Suppressor macrophage treated with lipopolysaccharide for 1 hour (primary cell): ENCODE results near the gene FBL.

Experiments
- DNase-seq, 3 donors: peaks; one replicate each; pipeline ENCODE4 v3.0.0-alpha.2; 2020 to 2022

Gene FBL

DNA sequence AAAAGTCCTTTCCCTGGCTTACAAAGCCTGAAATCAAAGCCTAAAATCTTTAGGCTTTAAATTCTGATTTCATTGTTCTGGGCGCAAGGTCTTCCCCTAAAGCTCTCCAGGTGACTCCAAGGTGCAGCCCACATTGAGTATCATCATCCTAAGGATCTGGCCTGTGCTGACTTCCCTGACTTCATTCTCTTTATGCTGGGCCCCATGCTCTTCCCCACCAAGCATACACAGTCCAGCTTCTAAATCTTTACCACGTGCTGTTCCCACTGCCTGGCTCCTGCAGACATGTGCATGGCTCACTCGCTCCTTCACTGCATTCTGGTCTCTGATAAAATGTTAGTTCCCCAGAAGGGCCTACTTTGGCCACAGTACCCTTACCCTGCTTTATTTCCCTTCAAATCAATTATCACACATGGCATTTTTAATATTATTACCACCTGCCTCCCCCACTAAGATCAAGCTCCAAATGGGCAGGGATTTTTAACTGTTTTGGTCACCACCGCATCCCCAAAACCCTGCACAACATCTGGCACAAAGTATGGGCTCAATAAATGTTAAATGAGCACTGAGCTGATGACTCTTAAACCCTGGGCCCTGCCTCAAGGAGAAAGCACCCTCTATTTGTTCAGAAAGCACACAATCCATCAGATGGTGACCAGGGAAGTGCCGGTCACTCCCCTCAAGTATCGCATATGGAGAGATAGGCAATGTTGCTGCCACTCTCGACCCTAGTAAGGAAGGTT is 3.3 kb downstream of the FBL start:
- no peak for DNase-seq

DNA sequence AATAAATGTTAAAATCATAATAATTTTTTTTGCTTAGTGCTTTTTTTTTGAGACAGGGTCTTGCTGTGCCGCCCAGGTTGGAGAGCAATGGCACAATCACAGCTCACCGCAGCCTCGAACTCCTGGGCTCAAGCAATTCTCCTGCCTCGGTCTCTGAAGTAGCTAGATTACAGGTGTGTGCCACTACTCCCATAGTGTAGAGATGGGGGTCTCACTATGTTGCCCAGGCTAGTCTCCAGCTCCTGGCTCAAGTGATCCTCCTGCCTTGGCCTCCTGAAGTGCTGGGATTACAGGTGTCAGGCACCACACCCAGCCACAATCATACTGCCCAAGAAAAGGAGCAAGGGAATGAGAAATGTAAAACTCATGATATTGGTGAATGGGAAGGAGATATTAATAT is 5.1 kb downstream of the FBL start:
- no peak for DNase-seq

DNA sequence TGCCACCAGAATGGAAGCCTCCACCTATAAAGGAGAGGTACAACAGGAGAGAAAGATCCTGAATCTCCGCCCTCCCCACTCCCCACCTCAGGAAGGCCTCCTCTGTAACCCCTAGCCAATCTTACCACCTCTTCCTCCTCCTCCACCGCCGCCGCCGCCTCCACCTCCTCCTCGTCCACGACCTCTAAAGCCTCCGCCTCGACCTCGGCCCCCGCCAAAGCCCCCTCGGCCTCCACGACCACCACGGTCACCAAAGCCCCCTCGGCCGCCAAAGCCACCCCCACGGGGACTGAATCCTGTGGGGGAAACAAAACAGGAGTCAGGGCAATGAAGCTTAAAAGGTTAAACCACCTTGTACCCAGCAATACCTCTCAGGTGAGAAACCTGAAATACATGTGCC is 5.7 kb downstream of the FBL start:
- DNase-seq: no peak

DNA sequence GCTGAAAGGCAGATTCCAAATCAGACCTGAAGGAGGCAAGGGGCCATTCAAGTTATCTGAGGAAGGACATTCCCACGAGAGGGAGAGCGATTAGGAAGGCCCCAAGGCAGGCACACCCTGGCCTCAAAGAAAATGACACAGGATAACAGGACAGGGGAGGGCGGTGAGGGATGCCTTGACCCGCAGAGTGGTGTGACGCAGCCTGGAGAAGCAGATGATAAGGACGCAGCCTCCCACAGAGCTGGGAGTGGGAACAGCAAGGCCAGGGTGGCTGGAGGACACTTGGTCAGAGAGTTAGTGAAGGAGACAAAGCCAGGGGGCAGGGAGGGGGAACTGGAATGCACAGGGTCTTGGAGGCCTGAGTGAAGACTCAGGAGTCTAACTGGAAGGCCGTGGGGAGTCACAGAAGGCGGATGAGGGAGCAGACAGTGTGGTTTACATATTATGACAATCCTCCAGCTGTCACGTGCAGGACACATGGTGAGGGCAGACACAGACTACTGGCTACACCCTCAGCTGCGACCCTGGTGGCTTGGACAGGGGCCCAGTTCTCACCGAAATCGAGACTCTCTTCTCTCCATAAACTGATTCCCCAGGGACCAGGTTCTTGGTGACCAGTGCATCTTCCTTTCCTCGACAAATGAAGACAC is 6.4 kb downstream of the FBL start:
- DNase-seq: no peak

DNA sequence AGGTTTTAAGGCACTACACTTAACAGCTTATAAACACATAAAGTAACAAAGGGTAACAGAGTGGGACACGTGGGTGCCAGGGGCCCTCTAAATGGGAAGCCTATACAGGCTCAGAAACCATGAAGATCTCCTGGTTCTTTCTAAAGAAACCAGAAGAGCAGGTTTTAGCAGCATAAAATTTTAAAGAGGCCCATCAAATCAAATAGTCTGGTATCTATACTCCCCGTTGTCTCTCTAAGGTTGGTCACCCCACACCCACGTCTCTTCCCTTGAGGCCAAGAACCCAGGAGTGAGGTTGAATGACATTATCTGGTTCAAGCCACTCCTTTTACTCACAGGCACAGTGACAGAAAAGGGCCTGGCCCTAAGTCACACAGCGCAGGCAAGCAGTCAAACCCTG is 7.6 kb downstream of the FBL start:
- DNase-seq: no peak

DNA sequence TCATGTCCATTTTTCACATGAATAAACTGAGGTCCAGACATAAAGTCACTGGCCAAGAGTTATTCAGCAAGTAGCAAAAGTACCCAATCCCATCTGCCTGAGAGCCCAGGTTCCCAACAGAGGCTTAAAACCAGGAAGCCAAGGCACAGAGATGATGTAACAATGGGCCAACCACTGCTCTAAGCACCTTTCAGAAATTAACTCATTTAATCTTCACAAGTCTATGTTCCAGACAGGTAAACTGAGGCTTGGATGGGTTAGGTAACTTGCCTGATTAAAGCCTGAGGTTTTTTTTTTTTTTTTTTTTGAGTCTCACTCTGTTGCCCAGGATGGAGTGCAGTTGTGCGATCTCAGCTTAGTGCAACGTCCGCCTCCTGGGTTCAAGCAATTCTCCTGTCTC is 8.2 kb downstream of the FBL start:
- no peak for DNase-seq

DNA sequence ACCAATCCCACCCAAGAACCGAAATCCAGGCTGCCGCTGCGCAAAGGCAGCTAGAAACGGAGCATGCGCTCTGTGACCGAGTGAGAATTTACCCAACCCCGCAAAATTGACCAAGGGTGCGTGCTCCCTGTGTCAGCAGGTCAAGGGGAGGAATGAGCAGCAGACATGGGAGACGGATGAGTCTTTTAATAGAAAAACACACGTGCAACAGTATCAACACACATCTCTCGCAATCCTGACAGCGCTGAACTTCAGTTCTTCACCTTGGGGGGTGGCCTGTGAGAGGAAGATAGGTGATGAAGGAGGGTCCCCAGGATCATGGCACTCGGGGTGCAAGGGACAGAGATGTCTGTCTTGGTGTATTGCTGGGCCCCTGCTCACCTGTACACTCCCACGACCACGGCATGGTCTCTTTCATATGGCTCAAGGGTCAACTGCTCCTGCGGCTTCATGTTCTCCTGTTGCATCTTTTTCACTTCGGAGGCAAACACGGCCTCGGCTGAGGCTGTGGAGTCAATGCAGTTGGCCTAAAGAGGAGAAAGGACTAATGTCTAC is 11.8 kb downstream of the FBL start:
- DNase-seq: no peak

DNA sequence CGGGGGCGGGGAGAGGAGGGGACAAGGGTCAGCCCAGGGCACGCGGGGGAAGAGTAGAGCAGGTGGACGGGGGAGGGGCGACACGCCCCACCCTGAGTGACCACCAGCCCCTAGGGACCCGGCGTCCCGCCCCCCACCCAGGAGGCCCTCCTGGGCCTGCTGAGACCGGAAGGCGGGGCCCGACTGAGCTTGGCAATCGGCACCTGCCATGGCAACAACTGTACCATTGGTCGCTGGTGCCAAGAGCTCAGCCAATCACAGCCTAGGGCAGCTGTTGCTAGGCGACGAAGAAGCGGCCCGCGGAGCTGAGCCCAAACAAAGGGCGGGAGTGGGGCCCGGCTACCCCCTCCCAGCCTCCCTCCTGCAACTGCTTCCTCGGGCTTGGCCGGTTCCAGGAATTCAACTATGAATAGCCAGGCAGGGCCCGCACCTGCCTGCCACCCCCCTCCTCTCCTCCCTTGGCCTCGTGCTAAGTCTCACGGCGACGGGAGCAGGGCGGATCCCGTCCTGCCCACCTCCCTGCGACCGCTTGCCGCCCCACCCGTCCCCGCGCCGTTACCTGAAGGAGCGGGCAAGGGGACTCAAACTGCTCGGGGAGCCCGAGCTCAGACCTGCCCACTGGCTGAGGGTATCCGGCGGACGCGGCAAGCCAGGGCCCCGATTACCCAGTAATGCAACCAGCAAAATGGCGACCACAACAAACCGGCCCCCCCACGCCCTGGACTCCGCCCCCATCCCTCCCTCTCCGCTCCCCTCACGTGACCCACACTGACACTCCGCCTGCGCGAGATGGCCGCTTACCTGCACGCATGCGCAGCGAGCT is 12.5 kb downstream of the FBL start, which contains the start of gene DYRK1B:
Gene DYRK1B (minus strand): TSS at position 699 of the 823 bp plus-strand sequence. CDS start 2,295 bp downstream, outside the sequence.
- peak; percentile 97 to 98 (median 98) for DNase-seq

DNA sequence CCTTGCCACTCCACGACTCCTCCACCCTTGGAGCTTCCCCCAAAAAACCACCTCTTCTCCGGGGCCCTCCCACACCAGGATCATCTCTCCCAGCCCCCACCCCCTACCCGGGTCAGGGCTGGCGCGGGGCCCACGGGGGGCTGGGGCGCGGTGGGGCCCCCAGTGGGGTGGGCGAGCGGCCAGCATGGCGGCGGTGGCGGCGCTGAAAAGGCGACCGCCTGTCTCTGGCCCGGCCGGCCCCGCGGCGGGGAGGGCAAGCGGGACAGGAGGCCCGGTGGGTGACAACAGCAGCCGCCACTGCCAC is 13.1 kb downstream of the FBL start:
- DNase-seq: no peak

DNA sequence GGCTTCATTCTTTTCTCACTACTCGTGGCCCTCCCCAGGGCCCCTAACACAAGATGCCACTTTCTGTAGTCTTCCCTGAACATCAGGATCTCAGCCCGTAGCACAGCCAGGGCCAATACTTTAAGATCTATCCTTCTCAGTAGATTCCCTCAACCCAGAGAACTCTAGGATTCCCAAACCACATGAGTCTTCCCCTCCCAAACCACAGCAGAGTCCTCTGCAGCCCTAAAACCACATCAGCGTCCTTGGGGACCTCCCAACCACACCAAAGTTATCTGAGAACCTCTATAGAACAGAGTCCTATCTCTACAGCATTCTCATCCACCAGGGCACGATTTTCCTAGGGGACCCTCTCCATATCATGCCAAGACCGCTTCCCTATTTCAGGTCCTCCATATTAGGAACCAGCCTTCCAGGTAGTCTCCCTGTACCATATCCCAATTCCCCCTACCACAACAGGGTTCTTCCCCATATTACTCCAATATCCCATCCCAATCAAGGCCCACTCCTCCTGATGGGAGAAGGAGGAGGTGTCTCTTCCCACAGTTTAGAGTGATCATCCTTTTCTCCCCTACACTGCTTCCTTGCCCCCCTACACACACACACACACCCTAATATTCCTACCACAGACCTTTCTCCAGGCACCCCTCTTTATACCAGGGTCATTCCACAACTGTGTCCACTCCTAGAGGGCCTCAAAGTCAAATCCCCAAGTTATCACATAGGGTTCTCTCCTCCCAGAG is 13.7 kb downstream of the FBL start:
- no peak for DNase-seq

DNA sequence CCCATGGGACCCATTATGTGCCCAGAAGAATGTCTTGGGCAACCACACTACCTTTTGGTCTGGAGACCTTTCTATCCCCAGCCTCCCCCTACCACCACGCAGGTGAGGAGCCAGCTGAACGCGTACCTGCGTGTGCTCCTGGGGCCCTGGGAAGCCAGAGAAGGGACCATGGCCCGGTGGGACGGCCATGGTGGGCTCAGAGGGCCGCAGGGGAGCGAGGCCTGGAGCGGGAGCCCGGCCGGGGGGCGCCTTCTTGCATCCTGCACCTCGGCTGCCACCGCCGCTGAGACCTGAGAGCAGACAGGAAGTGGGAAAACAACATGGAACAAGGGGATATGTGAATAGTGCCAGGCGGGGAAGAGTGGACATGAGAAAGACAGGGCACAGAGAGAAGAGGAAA is 14.5 kb downstream of the FBL start:
- DNase-seq: no peak

DNA sequence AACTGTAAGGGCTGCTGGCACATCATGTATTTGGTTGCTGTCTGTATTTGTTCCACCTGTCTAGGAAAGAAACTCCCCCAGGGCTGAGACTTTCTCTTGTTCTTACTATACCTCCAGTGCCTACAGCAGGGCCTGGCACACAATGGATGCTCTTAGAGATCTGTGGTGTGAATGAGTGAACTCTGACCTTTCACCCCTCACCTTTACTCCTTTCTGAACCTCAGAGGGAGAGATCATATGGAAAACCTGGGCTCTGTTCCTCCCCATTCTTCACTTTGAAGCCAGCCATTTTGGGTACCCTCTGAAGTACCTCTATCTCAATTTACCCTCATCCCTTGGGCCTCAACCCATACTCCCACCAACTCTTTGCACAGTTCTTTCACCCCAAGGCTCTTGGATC is 15.3 kb downstream of the FBL start:
- no peak for DNase-seq

DNA sequence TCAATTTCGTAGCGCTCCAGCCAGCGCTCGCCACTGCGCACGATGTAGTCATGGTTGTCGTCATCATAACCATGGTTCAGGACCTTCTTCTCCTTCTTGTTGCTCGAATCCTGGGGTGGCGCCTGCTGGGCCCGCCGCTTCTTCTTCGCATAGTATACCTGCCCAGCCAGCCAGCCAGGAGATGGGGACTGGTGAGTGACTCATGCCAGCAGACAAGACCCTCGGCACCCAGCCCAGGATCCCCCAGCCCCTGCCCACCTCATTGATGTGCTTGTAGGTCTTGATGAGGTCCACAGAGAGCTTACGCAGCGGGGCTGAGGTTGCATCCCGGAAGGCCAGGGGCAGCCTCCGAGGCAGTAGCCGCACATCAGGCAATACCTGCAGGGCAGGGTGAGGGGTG is 15.8 kb downstream of the FBL start:
- DNase-seq: no peak

DNA sequence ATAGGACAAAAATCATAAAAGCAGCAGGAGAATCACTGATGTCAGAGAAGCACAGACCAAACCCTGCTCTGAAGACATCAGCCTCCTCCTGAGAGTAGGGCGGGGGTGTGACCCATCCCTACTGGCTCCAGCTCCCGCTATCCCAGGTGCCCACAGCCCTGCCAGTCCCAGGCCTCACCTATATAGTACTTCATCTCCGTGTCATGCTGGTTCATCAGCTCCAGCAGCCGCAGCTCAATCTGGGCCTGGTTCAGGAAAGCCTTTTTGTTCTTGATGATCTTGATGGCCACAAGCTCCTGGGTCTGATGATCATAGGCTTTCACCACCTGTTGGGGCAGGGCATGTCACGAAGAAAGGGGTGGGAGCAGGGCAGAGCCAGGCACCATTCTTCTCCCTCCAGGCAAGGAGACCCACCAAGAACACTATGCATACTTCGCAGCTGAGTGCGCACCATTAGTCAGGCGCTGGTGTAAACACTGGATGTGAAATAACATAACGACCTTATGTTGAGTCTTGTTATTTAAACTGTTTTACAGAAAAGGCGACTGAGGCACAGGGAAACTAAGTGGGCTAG is 16.4 kb downstream of the FBL start:
- DNase-seq: no peak

DNA sequence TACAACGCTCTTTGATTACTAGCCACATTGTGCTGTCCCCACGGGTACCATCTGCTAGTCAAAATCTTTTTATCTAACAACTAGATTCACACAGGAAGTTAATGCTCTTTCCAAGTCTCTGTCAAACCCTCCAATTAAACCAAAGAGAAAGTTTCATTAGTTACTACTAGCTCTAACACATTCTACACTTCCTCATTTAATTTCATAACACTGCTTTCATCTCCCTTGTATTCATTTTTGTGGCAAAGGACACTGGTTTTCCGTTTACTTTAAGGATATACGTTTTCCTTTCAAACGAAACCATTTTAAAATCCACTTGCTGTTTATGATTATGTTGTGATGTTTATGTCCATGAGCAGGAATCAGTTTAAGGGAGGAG is 17.5 kb downstream of the FBL start:
- DNase-seq: no peak

DNA sequence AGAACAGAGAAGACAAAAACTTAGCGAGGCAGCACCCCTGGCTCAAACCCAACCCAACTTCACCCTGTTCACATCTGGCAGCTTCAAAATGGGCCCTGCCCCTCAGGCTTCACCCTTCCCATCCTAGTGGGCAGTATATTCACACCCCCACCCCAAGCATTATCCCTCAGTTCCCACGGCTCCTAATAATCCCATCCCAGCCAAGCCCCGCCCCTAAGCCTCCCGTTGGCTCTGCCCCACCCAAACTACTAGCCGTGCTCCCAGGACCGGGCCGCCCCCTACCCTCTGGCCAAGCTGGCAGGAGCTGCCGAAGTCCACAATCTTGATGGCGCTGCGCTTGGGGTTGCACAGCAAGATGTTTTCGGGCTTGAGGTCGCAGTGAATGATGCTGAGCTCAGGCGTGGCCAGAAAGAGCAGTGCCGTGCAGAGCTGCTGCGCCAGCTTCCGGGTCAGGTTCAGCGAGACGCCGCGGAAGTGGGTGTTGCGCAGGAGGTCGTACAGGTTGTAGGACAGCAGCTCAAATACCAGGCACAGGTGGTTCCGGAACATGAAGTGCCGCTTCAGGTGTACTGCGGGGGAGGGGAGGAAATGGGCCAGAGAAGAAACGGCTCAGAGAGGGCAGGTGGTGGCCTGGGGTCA is 18.0 kb downstream of the FBL start:
- DNase-seq: no peak

DNA sequence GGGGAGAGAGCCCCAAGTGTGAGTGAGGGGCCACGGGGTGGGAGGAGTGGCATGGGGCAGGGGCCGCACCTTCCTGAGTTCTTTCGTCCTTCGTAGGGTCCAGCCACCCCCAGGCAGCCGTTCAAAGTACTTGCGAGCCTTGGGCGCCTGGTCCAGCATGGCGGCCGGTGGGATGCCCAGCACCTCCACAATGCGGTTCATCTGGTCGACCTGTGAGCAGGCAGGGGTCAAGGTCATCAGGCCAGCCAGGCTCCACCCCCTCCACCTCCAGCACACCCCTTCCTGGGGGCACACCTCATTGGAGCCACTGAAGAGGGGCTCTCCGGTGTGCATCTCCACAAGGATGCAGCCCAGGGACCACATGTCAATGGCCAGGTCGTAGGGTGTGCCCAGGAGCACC is 19.0 kb downstream of the FBL start:
- no peak for DNase-seq

DNA sequence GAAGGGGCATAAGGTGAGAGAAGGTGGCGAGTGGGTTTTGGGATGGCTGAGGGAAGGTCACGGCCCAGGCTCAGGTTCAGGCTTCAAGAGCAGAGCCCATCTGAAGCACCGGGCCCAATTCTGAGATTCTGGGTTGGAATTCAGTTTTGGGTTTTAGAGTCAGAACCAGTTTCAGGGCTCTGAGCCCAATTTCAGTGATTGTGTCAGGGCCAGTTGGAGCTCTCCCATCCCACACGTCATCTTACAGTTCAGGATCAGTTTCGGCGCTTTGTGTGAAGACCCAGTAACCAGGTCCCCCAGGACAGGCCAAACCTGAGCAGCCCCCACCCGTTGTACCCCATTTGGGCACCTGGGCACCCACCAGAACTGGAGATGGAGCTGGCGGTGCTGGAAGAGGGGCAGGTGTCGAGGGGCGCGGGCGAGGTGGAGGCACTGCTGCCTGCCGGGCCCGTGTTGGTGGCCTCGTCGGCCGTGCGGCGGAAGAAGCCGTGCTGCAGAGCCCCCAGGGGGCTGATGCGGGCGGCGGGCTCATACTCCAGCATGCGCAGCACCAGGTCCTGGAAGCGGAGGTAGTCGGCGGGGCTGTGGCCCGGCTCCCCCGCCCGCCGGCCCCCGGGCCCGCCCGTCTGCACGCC is 19.8 kb downstream of the FBL start:
- no peak for DNase-seq

DNA sequence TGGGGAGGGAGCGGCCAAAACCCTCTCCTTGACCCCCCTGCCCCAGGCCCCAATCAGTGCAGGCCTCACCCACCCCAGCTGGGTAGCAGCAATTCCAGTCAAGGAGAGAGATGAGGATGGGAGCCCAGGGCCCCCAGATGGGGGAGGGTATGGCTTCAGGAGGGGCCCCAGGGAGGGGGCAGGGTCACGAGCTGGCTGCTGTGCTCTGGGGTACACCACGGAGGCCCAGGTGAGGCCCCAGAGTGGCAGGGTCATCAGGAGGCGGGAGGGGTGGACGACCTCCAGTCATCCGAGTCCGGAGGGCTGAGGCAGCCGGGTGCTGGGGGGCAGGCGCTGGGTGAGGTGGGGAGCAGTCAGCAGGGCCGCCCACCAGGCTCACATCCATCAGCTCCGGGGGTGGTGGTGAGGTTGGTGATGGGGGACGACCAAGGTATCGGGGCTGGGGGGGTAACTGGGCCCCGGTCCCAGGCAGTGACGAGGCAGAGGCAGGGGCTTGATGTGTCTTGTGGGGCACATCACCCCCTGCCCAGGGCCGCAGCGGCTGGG is 20.6 kb downstream of the FBL start:
- DNase-seq: no peak

DNA sequence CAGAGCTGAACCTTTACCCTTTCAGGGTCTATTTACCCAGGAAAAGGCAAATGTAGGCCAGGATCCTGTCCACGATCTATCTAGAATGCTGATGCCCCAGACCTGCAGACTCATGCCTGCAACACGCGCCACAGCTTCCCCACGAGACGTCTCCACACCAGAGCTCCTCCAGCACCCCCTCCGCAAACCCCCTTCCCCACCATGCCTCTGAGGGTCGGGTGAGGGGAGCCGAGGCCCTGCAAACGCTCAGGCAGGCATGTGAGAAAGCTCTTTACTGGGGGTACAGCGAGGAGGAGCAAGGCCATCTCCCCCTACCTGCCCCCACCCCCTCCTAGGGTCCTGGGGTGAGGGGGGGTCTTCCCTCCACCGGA is 21.1 kb downstream of the FBL start:
- no peak for DNase-seq
